ENCODE data around the gene GRM4.

The GRM4 gene

GRCh38 chr6:34142061-34142998 lies 3.6 kb downstream of the GRM4 start:
- peak; percentile 6 for DNase-seq (ENCODE audit: low spot score)

DNA sequence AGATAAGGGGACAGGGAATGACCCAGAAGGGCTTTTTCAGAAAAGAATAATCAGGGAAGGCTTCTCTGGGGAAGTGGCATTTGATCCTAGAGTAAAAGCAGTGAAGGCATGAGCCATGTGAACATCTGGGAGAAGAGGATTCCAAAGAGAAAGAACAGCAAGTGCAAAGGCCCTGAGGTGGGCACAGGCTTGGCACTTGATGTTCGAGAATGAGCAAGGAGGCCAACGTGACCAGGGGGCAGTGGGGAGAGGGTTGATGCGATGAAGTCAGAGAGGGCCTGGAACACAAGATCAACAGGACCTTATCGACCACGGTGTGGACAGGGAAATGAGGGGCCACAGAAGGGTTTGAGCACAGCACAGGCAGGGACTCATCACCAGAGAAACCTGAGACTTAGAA lies 5.8 kb downstream of the GRM4 start:
- DNase-seq (ENCODE audit: low spot score), result no peak

- no peak for DNase-seq (ENCODE audit: low spot score)
These were observed 6.9 kb downstream of the GRM4 start for GRCh38 chr6:34138914-34139510.

- no peak for DNase-seq (ENCODE audit: low spot score)
These were observed 7.7 kb downstream of the GRM4 start for GRCh38 chr6:34138191-34138590.

DNA sequence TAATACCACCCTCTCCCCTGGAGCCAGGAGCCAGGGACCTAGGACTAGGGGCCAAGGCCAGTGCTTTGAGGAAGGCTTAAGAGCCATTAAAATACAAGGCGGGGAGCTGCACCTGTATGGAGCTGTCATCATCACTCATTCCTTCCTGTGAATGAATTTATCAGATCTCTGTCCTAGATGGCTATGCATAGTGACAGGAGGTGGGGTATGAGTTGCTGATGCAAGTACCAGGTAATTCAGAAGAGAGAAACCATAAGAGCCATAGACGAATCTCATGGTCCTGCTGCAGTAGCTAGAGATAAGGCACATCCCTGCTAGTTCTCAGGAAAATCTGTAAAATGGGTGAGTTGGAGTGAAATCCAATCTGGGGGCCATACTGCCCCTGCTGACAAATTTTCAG lies 10.3 kb downstream of the GRM4 start:
- DNase-seq (ENCODE audit: low spot score), result no peak

GRCh38 chr6:34132486-34133185 lies 13.3 kb downstream of the GRM4 start:
- DNase-seq (ENCODE audit: low spot score), result no peak

DNA sequence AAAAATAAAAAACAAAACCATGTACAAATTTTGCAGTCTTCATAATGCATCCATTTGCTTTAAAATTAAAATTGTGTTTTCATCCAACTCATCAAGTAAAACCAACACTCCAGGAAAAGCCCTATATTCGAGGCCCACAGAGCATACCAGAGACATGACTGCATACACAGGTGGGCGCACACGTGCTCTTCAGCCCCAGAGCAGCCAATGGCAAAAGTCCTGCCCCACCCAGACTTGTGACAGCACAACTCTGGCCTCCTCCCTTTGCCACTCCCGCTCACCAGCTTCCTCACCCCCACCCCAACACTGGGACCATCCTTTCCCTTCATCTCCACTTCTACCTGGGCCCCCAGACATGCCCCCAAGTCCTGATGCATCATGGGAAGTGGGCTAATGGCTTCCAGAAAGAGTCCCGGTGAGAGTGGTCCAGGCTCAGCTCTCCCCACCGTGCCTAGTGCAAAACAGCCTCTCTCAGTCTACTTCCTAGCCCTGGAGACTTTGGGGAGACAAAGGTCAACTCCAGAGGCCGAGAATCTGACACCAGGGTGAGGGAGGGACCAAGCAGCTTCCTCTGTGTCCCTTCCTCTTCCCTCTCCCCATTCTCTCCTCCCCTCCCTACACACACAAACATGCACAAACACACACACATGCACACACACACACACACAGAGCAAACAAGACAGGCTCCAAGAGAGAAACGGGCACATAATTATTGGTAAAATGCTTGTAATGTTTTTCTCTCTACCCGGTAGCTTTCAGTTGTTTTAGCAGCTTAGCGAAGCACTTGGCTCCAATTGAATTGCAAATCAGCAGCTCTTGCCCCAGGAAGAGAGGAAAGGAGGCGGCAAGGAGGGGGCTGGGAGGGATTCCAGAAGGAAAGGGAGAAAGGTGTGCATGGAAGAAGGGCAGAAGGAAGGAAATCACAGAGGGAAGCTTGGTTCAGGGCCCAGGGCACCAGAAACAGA lies 14.3 kb downstream of the GRM4 start:
- DNase-seq (ENCODE audit: low spot score), result no peak

DNA sequence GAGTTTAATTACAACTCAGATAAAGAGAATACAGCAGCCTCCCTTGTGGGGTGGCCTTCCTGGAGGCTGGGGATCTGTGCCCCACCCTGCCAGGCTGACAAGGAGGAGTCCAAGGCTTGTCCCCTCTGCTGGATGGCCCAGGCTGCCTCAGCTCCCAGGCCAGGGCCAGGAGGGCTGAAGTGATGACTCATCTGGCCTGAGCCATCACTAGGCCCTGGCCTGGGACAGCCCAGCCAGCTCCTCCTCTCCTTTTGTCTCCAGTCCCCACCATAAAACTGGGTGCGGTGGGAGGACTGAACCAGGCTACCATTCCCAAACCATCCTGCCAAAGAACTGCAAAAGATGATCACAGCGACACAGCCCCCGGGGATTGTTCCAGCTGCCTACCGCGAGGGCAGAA lies 15.0 kb downstream of the GRM4 start:
- DNase-seq (ENCODE audit: low spot score), result no peak

DNA sequence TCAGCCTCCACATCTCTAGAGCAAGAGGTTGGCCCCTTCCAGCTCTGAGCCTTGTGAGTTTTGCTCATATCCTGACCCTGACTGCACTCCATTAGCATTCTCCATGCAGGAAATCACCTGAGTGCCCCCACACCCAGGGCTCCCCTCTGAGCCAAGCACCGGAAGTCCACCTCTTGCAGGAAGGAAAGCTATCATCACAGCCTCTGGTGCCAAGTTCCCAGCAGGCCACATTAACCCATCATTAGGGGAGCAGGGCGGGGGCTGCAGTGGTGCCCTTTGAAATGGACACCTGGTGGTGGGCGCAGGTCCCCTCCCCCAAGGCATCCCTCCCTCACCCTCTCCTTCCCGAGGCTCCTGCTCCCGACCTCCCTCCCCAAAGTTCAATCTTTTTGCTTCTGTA lies 16.1 kb downstream of the GRM4 start:
- DNase-seq (ENCODE audit: low spot score), result no peak

GRCh38 chr6:34128045-34128444 lies 17.8 kb downstream of the GRM4 start:
- no peak for DNase-seq (ENCODE audit: low spot score)

- DNase-seq (ENCODE audit: low spot score), result no peak
These were observed 19.5 kb downstream of the GRM4 start for GRCh38 chr6:34126419-34126818.

GRCh38 chr6:34125939-34126338 lies 19.9 kb downstream of the GRM4 start:
- no peak for DNase-seq (ENCODE audit: low spot score)

GRCh38 chr6:34120953-34121675 lies 24.8 kb downstream of the GRM4 start:
- no peak for DNase-seq (ENCODE audit: low spot score)

DNA sequence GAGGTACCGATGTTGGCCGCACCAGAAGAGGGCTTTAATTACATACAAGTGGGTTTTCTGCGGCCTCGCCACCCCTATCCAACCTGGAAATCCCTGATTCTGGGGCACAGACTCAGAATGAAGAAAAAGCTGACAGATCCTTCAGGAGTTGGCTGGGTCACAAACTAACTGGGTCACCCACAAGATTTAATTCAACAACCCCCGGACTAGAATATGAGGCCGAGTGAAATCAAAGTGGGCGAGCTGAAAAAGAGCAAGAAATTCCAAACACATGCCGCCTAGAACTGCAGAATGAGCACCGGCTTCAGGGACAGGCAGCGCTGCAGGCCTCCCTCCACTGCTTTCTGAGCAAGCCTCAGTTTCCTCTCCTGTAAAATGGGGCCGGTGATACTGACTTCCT lies 30.0 kb downstream of the GRM4 start:
- no peak for DNase-seq (ENCODE audit: low spot score)

GRCh38 chr6:34115403-34115795 lies 30.5 kb downstream of the GRM4 start:
- no peak for DNase-seq (ENCODE audit: low spot score)

DNA sequence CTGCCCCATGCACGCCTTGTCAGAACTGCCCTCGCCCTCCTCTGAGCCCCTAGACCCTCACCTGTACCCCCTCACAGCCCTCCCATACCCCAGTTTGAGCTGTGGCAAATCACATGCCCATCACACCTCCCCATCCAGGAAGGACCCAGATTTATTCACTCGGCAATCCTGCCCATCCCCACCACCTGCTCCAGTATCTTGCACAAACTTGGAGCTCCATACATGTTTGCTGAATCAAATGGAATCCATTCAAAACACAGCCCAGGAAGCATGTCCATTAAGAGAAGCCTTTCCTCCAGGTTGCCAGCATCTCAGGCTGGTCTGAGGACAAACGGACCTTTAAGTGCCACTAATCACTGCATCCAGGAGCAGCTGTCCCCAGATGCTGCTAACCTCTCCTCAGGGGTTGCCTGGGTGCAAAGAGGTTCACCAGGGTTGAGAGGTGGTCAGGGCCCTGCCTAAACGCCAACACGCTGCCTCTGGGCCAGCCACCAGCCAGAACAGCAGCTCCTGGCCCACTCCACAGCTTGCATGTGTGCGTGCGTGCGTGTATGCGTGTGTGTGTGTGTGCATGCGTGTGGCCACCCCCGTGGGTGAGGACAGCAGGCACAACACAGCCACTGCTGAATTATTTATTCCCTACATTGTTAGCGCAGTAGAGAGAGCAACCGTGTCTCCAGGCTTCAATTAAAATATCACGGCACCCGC lies 31.0 kb downstream of the GRM4 start:
- DNase-seq (ENCODE audit: low spot score), result no peak

- no peak for DNase-seq (ENCODE audit: low spot score)
These were observed 32.4 kb downstream of the GRM4 start for GRCh38 chr6:34113532-34113931.

GRCh38 chr6:34112126-34112525 lies 33.8 kb downstream of the GRM4 start:
- no peak for DNase-seq (ENCODE audit: low spot score)

- no peak for DNase-seq (ENCODE audit: low spot score)
These were observed 35.3 kb downstream of the GRM4 start for GRCh38 chr6:34110610-34111009.

DNA sequence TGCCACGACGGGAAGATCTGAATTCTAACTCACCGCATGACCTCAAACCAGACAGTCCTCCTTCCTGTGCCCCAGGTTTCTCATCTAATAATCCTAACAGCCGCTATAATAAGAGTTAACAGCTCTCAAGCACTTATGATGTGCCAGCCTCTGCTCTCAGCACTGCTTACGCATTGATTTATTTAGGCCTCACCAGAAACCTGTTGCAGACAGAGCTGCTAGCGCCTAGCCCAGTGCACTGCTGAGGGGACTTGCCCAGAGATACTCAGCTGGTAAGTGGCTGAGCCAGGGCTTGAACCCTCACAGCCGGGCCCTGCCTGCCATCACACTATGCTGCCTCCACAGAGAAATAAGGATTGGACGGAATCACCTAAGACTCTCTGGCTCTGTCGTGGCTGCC lies 37.7 kb downstream of the GRM4 start:
- no peak for DNase-seq (ENCODE audit: low spot score)

- DNase-seq (ENCODE audit: low spot score), result no peak
These were observed 39.0 kb downstream of the GRM4 start for GRCh38 chr6:34106900-34107299.

Measured in hematopoietic multipotent progenitor cell treated with erythropoietin and hydrocortisone succinate and interleukin-3 and kit ligand, for 17 days (in vitro differentiated cells).